Stimulated activated CD4-positive, alpha-beta T cell treated with anti-CD3 and anti-CD28 coated beads, Interleukin-15, amount 100 ng/mL, for 1 hour (primary cell): Measurements from ENCODE around the gene ACAD9.

ENCODE experiments used
- DNase-seq, 2 donors: peaks; one replicate each; pipeline ENCODE4 v3.0.0-alpha.2; 2020; ENCODE audit warnings: low read depth in 1 of 2, low spot score in 1 of 2

ACAD9 gene

DNA sequence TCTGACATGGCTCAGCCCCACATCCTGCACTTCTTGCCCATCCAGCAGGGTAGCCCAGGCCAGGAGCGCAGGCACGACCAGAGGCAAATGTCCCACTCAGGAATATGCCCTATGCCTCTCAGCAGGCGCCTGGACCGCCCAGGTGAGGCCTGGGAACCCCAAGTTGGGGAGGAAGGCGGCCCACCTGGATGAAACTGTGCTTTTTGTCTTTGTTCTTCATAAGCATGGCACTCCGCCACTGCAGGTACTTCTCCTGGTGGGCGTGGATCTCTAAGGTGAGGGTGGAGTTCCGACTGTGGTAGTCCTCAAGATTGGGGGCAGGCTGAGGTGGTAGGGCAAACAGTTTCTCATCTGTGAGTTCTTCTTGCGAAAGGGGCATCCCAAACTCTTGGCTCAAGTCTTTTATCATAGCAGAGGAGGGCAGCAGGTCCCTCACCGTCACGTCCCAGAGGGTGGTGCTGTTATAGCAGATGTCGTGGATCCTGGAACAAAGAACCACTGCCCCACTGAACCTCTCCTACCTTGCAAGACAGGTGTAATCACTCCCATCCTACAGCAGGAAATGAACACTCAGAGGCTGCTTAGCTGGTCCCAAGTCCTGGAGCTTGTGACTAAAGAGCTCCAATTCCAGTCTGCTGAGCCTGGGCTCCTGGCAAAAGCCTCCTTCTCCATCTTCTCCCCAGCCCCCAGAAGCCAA lies 53.2 kb downstream of the ACAD9 start:
- no peak for DNase-seq

GRCh38 chr3:128933213-128933921 lies 53.9 kb downstream of the ACAD9 start:
- no peak for DNase-seq

DNA sequence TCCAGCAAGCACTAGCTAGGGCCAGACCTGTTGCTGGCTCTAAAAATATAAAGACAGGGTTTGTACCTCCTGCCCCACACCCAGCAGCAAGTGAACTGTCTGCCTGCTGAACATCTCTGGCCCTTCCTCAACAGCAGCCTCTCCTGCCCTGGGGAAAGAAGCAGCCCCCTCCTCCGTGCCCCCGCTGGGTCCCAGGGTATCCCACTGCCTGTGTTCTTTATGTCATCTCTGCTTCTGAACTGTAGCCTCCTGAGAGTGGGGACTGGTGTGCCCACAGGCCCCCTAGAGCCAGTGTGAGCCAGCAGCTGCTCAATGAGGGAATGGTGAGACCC lies 54.5 kb downstream of the ACAD9 start:
- no peak for DNase-seq

DNA sequence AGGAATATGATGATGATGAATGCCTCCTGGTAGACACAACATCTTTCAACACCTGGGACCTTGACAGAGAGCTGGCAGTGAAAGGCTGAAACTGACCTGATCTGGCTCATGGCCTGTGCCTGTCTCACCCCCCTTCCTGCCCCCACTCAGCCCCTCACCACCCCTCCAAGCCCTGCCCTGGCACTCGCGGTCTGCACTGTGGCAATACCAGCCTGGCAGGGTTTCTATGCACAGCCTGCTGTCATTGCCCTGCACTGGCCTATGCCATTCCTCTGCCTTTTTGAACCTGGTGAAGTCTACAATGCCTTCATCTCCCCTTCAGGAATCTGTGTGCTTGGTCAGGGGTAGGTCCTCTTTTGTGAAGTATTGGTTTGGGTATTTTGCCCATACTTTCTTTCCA lies 56.5 kb downstream of the ACAD9 start:
- DNase-seq: no peak

DNA sequence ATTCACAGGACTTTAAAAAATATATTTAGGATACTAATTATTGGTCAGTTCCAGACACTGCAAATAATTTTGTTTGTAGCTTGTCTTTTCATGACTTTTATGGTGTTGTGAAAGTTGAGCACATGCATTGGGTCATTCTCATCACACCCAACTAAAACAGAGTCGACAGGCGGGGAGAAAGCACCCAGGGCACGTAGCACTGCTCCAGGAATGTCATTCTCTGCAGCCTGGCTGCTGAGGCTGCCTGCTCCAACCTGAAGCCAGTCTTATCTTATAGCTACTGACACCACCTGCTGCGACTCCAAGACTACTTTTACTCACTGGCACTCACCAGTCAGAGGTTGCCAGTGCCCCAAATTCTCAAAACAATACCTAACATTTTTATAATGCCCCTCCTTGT lies 56.9 kb downstream of the ACAD9 start:
- DNase-seq: no peak

- no peak for DNase-seq
These were observed 60.8 kb downstream of the ACAD9 start for GRCh38 chr3:128940252-128940651.

- no peak for DNase-seq
These were observed 62.9 kb downstream of the ACAD9 start for GRCh38 chr3:128942161-128942952.

- no peak for DNase-seq
These were observed 65.8 kb downstream of the ACAD9 start for GRCh38 chr3:128945041-128945877.

DNA sequence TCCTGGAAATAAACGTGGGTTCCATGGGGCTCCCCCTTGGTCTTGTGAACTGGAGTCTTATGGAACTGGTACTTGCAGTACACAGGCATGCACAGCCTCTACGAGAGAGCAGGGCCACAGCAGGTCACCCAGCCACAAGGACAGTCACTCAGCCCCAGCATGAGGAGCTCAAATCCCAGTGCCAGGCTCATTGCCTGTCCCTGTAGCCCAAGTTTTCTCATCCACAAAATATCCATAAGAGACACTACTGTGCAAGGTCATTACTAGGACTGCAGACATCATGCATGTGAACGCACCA lies 66.4 kb downstream of the ACAD9 start:
- no peak for DNase-seq

DNA sequence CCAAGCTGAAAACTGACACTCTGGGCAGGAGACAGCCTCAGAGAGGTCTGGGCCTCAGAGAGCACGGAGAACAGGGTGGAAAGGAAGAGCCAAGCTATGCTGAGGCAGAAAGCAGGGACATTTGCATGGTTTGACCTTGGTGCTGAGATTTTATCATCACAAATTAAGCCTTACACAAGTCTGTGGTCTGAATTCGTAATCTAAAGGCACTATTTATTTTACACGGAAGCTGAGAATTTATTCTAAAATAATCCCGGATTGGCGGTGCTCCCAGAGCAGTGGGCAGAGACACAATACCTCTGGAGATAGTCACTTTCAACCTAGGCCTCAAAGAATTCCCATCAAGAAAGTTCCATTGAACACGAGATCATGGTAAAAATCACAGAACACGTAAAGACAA lies 67.0 kb downstream of the ACAD9 start:
- no peak for DNase-seq

GRCh38 chr3:128949158-128949557 lies 69.7 kb downstream of the ACAD9 start:
- no peak for DNase-seq

- DNase-seq: no peak
These were observed 71.0 kb downstream of the ACAD9 start for GRCh38 chr3:128950223-128950938.

- DNase-seq: no peak
These were observed 77.0 kb downstream of the ACAD9 start for GRCh38 chr3:128956440-128956839.
